KMS-11 (cell line): ENCODE results near the gene MAP3K4.

Source experiments
- H2AFZ ChIP-seq: fragments of 200-600 bp; sonication (generic); 2 replicates; pipeline ENCODE4 v1.6.1; 2016; ENCODE audit warnings: antibody characterized with exemption, mixed run types, low read depth
- H3K27ac ChIP-seq: fragments of 200-600 bp; sonication (generic); 2 replicates; pipeline ENCODE4 v1.6.1; 2016; ENCODE audit warnings: mild to moderate bottlenecking, mixed run types
- H3K27me3 ChIP-seq: fragments of 200-600 bp; sonication (generic); 2 replicates; pipeline ENCODE4 v1.6.1; 2017; ENCODE audit warnings: mild to moderate bottlenecking, low read depth, mixed run types, moderate library complexity; ENCODE audit not compliant: insufficient read depth
- H3K36me3 ChIP-seq: fragments of 200-600 bp; sonication (generic); 2 replicates; pipeline ENCODE4 v1.6.1; 2017; ENCODE audit warnings: mild to moderate bottlenecking, mixed run types; ENCODE audit not compliant: insufficient read depth
- H3K4me1 ChIP-seq: fragments of 200-600 bp; sonication (generic); 2 replicates; pipeline ENCODE4 v1.6.1; 2016; ENCODE audit warnings: mild to moderate bottlenecking, low read depth, mixed run types; ENCODE audit not compliant: poor library complexity, severe bottlenecking
- H3K4me2 ChIP-seq: fragments of 200-600 bp; sonication (generic); 2 replicates; pipeline ENCODE4 v1.7.0; 2016; ENCODE audit warnings: mild to moderate bottlenecking, mixed run types
- H3K4me3 ChIP-seq: fragments of 200-600 bp; sonication (generic); IDR thresholded peaks from 2 replicates; pipeline ENCODE4 v1.6.1; 2017; ENCODE audit warnings: low read depth, low read length, mixed read lengths; ENCODE audit not compliant: insufficient read depth
- H3K79me2 ChIP-seq: fragments of 200-600 bp; sonication (generic); 2 replicates; pipeline ENCODE4 v1.6.1; 2016; ENCODE audit warnings: low read depth, mixed run types; ENCODE audit not compliant: insufficient read depth
- H3K9ac ChIP-seq: fragments of 200-600 bp; sonication (generic); 2 replicates; pipeline ENCODE4 v1.6.1; 2016; ENCODE audit warnings: mild to moderate bottlenecking, mixed run types
- H4K20me1 ChIP-seq: fragments of 200-600 bp; sonication (generic); 2 replicates; pipeline ENCODE4 v1.6.1; 2016; ENCODE audit warnings: mild to moderate bottlenecking, mixed run types; ENCODE audit not compliant: insufficient read depth
- CTCF ChIP-seq: fragments of 200-600 bp; sonication (generic); conservative IDR thresholded peaks from 2 replicates; pipeline ENCODE4 v1.6.1; 2017; ENCODE audit warnings: low read depth, mild to moderate bottlenecking, antibody characterized with exemption, low read length, moderate library complexity, mixed read lengths

Gene MAP3K4

GRCh38 chr6:161027385-161027784 lies 35.8 kb downstream of the MAP3K4 start:
- Histone ChIP-seq H3K4me3 (no peak overlapping the region), H3K9ac (no peak overlapping the region), H3K4me1 (peaks cover 88% of the 10 kb centered on the region), H3K79me2 (peaks cover 65% of the 10 kb centered on the region), H3K4me2 (peak overlapping the region; percentile 81), H3K36me3 (no peaks in the 10 kb centered on the region), H2AFZ (no peak overlapping the region), H3K27ac (peak overlapping the region; percentile 86; the same call in 1 of the 2 replicates), H4K20me1 (no peaks in the 10 kb centered on the region; the same call in 1 of the 2 replicates), H3K27me3 (no peaks in the 10 kb centered on the region)
- no peak for TF ChIP-seq CTCF

- Histone ChIP-seq H3K4me3 (no peak overlapping the region), H3K27me3 (no peaks in the 10 kb centered on the region), H3K4me2 (peak overlapping the region; percentile 81), H3K4me1 (peaks cover 93% of the 10 kb centered on the region), H3K27ac (peak overlapping the region; percentile 86), H3K79me2 (peaks cover 74% of the 10 kb centered on the region), H2AFZ (0 out of 2 replicates have a peak overlapping the region, but pooled peaks have one; percentile 15), H3K9ac (peak overlapping the region; percentile 54; the same call in 1 of the 2 replicates), H4K20me1 (no peaks in the 10 kb centered on the region; the same call in 1 of the 2 replicates), H3K36me3 (no peaks in the 10 kb centered on the region)
- TF ChIP-seq CTCF: no peak
These were observed 37.7 kb downstream of the MAP3K4 start for GRCh38 chr6:161029195-161029809.

GRCh38 chr6:161031721-161032495 lies 40.3 kb downstream of the MAP3K4 start:
- Histone ChIP-seq H3K27me3 (no peaks in the 10 kb centered on the region), H3K4me3 (no peak overlapping the region), H3K36me3 (no peaks in the 10 kb centered on the region), H3K4me1 (peaks cover 73% of the 10 kb centered on the region), H3K79me2 (peaks cover 69% of the 10 kb centered on the region), H4K20me1 (no peaks in the 10 kb centered on the region; the same call in 1 of the 2 replicates), H3K27ac (peak overlapping the region; percentile 86; the same call in 1 of the 2 replicates), H3K4me2 (peak overlapping the region; percentile 81), H2AFZ (no peak overlapping the region), H3K9ac (no peak overlapping the region)
- TF ChIP-seq CTCF: no peak

- Histone ChIP-seq H3K27ac (no peak overlapping the region), H3K9ac (no peak overlapping the region), H3K36me3 (no peaks in the 10 kb centered on the region), H3K4me2 (peak overlapping the region; percentile 34; the same call in 1 of the 2 replicates), H3K27me3 (no peaks in the 10 kb centered on the region), H2AFZ (no peak overlapping the region), H3K4me1 (peaks cover 64% of the 10 kb centered on the region), H4K20me1 (no peaks in the 10 kb centered on the region; the same call in 1 of the 2 replicates), H3K4me3 (no peak overlapping the region), H3K79me2 (peaks cover 57% of the 10 kb centered on the region)
- TF ChIP-seq CTCF: no peak
These were observed 42.1 kb downstream of the MAP3K4 start for GRCh38 chr6:161033667-161034066.
